Mammary epithelial cell (primary cell): ENCODE measurements around the gene ITGB3.

Experiments used
- EZH2 ChIP-seq: IDR thresholded peaks from 2 replicates; pipeline ENCODE4 v1.6.1; 2012; ENCODE audit warnings: low read length, inconsistent platforms, borderline replicate concordance
- TF ChIP-seq, protein P1 (sequence below), 2 donors: IDR thresholded peaks in 1 of 2; conservative IDR thresholded peaks in 1 of 2; 2 replicates each; pipeline ENCODE4 v1.5.1; 2011 to 2012; ENCODE audit warnings: inconsistent platforms in 2 of 2, low read length in 2 of 2, mild to moderate bottlenecking in 2 of 2, control low read depth in 1 of 2, low read depth in 1 of 2; ENCODE audit not compliant: insufficient read depth in 1 of 2; ENCODE audit errors: extremely low read depth in 1 of 2

DNA sequence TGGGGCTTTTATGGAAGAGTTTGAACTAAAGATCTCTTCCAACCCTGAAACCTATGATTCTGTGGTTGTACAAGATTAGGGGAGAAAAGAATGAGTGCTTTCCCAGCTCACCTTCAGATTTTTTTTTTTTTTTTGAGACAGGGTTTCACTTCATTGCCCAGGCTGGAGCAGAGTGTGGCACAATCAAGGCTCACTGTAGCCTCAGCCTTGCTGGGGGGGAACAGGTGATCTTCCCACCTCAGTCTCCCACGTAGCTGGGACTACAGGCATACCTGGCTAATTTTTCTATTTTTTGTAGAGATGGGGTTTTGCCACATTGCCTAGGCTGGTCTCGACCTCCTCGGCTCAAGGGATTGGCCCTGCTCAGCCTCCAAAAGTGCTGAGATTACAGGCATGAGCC lies 21.8 kb upstream of the ITGB3 start:
- TF ChIP-seq EZH2, result no peak
- TF ChIP-seq, protein P1, sequence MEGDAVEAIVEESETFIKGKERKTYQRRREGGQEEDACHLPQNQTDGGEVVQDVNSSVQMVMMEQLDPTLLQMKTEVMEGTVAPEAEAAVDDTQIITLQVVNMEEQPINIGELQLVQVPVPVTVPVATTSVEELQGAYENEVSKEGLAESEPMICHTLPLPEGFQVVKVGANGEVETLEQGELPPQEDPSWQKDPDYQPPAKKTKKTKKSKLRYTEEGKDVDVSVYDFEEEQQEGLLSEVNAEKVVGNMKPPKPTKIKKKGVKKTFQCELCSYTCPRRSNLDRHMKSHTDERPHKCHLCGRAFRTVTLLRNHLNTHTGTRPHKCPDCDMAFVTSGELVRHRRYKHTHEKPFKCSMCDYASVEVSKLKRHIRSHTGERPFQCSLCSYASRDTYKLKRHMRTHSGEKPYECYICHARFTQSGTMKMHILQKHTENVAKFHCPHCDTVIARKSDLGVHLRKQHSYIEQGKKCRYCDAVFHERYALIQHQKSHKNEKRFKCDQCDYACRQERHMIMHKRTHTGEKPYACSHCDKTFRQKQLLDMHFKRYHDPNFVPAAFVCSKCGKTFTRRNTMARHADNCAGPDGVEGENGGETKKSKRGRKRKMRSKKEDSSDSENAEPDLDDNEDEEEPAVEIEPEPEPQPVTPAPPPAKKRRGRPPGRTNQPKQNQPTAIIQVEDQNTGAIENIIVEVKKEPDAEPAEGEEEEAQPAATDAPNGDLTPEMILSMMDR (conservative IDR thresholded peaks at IDR 0.05 in 1 of 2, IDR thresholded peaks at IDR 0.05 in 1 of 2; ENCODE audit: extremely low read depth in 1 of 2, insufficient read depth in 1 of 2, low read depth in 1 of 2, low read length in 2 of 2), result no peak
